ACC112 (cell line): Measurements from ENCODE around the gene OR2Y1.
"Not testable (repeated sequence)": the region's sequence is repeated elsewhere in the genome, so short reads cannot be mapped to it uniquely, and the experiment has no call there.

ENCODE experiments used
- H2AFZ ChIP-seq: fragments of 200-600 bp; sonication (generic); one replicate; pipeline ENCODE4 v1.6.0; 2017; ENCODE audit warnings: antibody characterized with exemption, low read length; ENCODE audit not compliant: unreplicated experiment
- H3K27ac ChIP-seq: fragments of 200-600 bp; sonication (generic); 2 replicates; pipeline ENCODE4 v1.5.1; 2014; ENCODE audit warnings: low read depth, mild to moderate bottlenecking, antibody characterized with exemption, low read length, moderate library complexity
- H3K27me3 ChIP-seq: fragments of 200-600 bp; sonication (generic); 2 replicates; pipeline ENCODE4 v1.6.1; 2014; ENCODE audit warnings: mild to moderate bottlenecking, antibody characterized with exemption, low read length, moderate library complexity, mixed read lengths; ENCODE audit not compliant: insufficient read depth
- H3K36me3 ChIP-seq: fragments of 200-600 bp; sonication (generic); 2 replicates; pipeline ENCODE4 v1.6.1; 2016; ENCODE audit warnings: mild to moderate bottlenecking, antibody characterized with exemption, low read length, moderate library complexity, mixed read lengths; ENCODE audit not compliant: insufficient read depth
- H3K4me1 ChIP-seq: fragments of 200-600 bp; sonication (generic); one replicate; pipeline ENCODE4 v1.6.1; 2016; ENCODE audit warnings: low read length, mixed read lengths; ENCODE audit not compliant: insufficient read depth, unreplicated experiment, control insufficient read depth
- H3K4me3 ChIP-seq: fragments of 200-600 bp; sonication (generic); 2 replicates; pipeline ENCODE4 v1.5.1; 2014; ENCODE audit warnings: mild to moderate bottlenecking, low read depth, low read length
- H3K79me2 ChIP-seq: fragments of 200-600 bp; sonication (generic); one replicate; pipeline ENCODE4 v1.6.0; 2016; ENCODE audit warnings: low read length; ENCODE audit not compliant: control insufficient read depth, unreplicated experiment, insufficient read depth

Gene OR2Y1

GRCh38 chr5:180781900-180782326, 42.1 kb upstream of the OR2Y1 start:
- H3K79me2 ChIP-seq, H3K27me3 ChIP-seq, H3K36me3 ChIP-seq, H2AFZ ChIP-seq, H3K27ac ChIP-seq, H3K4me3 ChIP-seq: not testable (repeated sequence)
- peaks cover 23% of the 10 kb centered on the region for H3K4me1 ChIP-seq

- Histone ChIP-seq H3K27me3 (peaks cover 9% of the 10 kb centered on the region; the same call in 1 of the 2 replicates), H3K4me3 (no peak overlapping the region), H3K27ac (no peak overlapping the region), H2AFZ (no peak overlapping the region), H3K4me1 (peaks cover 4% of the 10 kb centered on the region), H3K36me3 (no peaks in the 10 kb centered on the region), H3K79me2 (no peaks in the 10 kb centered on the region)
Observed at GRCh38 chr5:180779985-180780610, 40.2 kb upstream of the OR2Y1 start.

GRCh38 chr5:180777475-180777874, 37.6 kb upstream of the OR2Y1 start:
- H3K36me3 ChIP-seq = no peaks in the 10 kb centered on the region
- H3K27me3 ChIP-seq = peaks cover 24% of the 10 kb centered on the region
- H2AFZ ChIP-seq = no peak overlapping the region
- H3K4me3 ChIP-seq = no peak overlapping the region
- H3K79me2 ChIP-seq = no peaks in the 10 kb centered on the region
- H3K4me1 ChIP-seq = no peaks in the 10 kb centered on the region
- H3K27ac ChIP-seq = no peak overlapping the region

GRCh38 chr5:180776376-180776775, 36.5 kb upstream of the OR2Y1 start:
- H2AFZ ChIP-seq = no peak overlapping the region
- H3K4me3 ChIP-seq = no peak overlapping the region
- H3K79me2 ChIP-seq = no peaks in the 10 kb centered on the region
- no peaks in the 10 kb centered on the region for H3K4me1 ChIP-seq
- no peaks in the 10 kb centered on the region for H3K36me3 ChIP-seq
- H3K27me3 ChIP-seq = peaks cover 24% of the 10 kb centered on the region
- no peak overlapping the region for H3K27ac ChIP-seq

GRCh38 chr5:180775624-180776023, 35.8 kb upstream of the OR2Y1 start:
- no peaks in the 10 kb centered on the region for H3K79me2 ChIP-seq
- no peaks in the 10 kb centered on the region for H3K4me1 ChIP-seq
- H3K4me3 ChIP-seq = no peak overlapping the region
- no peak overlapping the region for H3K27ac ChIP-seq
- no peak overlapping the region for H2AFZ ChIP-seq
- peaks cover 24% of the 10 kb centered on the region for H3K27me3 ChIP-seq
- H3K36me3 ChIP-seq = no peaks in the 10 kb centered on the region

DNA sequence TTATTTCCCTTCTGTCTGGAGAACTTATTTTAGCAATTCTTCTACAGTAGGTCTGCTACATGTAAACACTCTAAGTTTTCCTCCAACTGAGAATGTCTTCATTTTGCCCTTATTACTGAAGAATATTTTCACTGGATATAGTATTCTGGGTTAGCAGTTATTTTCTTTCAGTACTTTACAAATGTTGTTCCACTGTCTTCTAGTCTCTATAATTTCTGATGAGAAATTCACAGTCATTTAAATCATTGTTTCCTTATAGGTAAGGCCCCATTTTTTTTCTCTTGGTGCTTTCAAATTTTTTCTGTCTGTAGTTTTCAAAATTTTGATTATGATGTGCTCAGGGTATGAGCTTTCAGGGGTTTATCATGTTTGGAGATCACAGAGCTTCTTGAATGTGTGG, 32.0 kb upstream of the OR2Y1 start:
- no peaks in the 10 kb centered on the region for H3K79me2 ChIP-seq
- H2AFZ ChIP-seq = no peak overlapping the region
- H3K36me3 ChIP-seq = no peaks in the 10 kb centered on the region
- H3K4me1 ChIP-seq = no peaks in the 10 kb centered on the region
- peaks cover 24% of the 10 kb centered on the region for H3K27me3 ChIP-seq
- H3K27ac ChIP-seq = no peak overlapping the region
- no peak overlapping the region for H3K4me3 ChIP-seq

GRCh38 chr5:180769821-180770220, 30.0 kb upstream of the OR2Y1 start:
- Histone ChIP-seq H2AFZ (no peak overlapping the region), H3K79me2 (no peaks in the 10 kb centered on the region), H3K36me3 (no peaks in the 10 kb centered on the region), H3K27ac (no peak overlapping the region), H3K4me1 (no peaks in the 10 kb centered on the region), H3K4me3 (no peak overlapping the region), H3K27me3 (peaks cover 12% of the 10 kb centered on the region)

GRCh38 chr5:180755601-180756000, 15.7 kb upstream of the OR2Y1 start:
- no peak overlapping the region for H2AFZ ChIP-seq
- no peaks in the 10 kb centered on the region for H3K79me2 ChIP-seq
- peaks cover 14% of the 10 kb centered on the region for H3K27me3 ChIP-seq
- no peaks in the 10 kb centered on the region for H3K36me3 ChIP-seq
- H3K4me3 ChIP-seq = no peak overlapping the region
- H3K4me1 ChIP-seq = no peaks in the 10 kb centered on the region
- H3K27ac ChIP-seq = no peak overlapping the region

DNA sequence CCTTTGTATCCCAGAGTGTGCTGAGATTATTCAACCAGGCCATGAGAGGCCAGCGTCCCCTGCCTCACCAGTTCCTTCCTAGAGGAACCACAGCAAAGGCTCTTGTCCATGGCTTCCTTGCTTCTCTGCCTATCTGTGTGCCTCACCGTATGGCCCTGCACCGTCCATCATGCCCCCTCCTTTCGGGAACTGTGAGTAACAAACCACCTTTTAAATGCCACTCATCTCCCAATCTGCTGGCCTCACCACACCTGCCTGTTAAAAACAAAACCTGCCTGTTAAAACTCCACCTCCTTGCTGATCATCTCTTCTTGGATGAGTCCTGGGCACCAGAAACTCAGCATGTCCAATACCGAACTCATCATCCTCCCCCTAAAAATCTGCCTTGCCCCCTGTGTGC, 4.4 kb upstream of the OR2Y1 start:
- H3K27me3 ChIP-seq = peaks cover 97% of the 10 kb centered on the region
- H3K36me3 ChIP-seq = no peaks in the 10 kb centered on the region

DNA sequence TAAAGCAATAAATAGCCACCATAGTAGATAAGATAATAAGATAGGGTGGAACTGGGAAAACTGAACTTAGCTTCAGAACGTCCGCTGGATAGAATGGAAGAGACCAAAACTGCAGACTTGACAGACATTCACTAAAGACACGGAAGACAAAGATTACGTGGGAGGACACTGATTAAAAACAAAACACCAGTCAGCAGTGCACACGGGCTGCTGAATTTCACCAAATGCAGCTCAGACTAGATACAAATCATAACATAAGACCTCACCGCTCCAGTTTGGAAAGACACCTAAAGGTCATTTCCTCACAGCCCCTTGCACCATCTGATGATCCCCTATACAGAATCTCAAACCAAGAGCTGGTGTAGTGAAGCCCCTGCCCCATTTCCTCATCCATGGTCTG, 2.9 kb upstream of the OR2Y1 start:
- no peaks in the 10 kb centered on the region for H3K36me3 ChIP-seq
- H3K79me2 ChIP-seq = no peaks in the 10 kb centered on the region
- H3K4me1 ChIP-seq = no peaks in the 10 kb centered on the region
- no peak overlapping the region for H2AFZ ChIP-seq
- no peak overlapping the region for H3K27ac ChIP-seq
- peaks cover 94% of the 10 kb centered on the region for H3K27me3 ChIP-seq
- H3K4me3 ChIP-seq = no peak overlapping the region

More for the DNA sequence above, 4.4 kb upstream of the OR2Y1 start:
- Histone ChIP-seq H3K4me3 (no peak overlapping the region), H3K4me1 (no peaks in the 10 kb centered on the region), H3K27ac (no peak overlapping the region), H3K79me2 (no peaks in the 10 kb centered on the region), H2AFZ (no peak overlapping the region)

DNA sequence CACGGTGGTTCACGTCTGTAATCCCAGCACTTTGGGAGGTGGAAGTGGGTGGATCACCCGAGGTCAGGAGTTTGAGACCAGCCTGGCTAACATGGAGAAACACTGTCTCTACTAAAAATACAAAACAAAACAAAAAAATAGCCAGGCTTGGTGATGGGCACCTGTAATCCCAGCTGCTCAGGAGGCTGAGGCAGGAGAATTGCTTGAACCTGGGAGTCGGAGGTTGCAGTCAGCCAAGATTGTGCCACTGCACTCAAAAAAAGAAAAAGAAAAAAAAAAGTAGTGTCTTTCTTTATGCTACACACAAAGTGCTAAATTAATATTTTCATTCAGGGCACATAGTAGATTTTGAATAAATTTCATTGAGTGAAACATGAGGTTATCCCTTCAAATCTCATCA, 1.1 kb upstream of the OR2Y1 start:
- peaks cover 92% of the 10 kb centered on the region for H3K27me3 ChIP-seq
- not testable (repeated sequence) for H3K79me2 ChIP-seq, H2AFZ ChIP-seq, H3K4me3 ChIP-seq, H3K36me3 ChIP-seq, H3K27ac ChIP-seq, H3K4me1 ChIP-seq
